SK-N-SH (cell line): ENCODE results near the gene TRPM3. TPM values are rescaled to one million over a fixed set of nuclear protein-coding genes. Genes with fewer than 3 reads are reported as not detected.

ENCODE experiments used
- CTCF ChIA-PET: fragments of 300-600, 350-600 bp; formaldehyde crosslinking; extraction: SDS; loops from one replicate; lab custom pipeline; 2021; lab: Yijun Ruan, JAX
- POLR2A ChIA-PET: fragments of 350-600 bp; sonication (Branson Sonifier 250); formaldehyde crosslinking; extraction: SDS; loops from one replicate; lab custom pipeline; 2020; ENCODE audit warnings: antibody characterized with exemption, inconsistent platforms; lab: Yijun Ruan, JAX
- DNase-seq: peaks from one replicate; pipeline ENCODE4 v3.0.0; 2012
- H2AFZ ChIP-seq: fragments of 200-600 bp; sonication (generic); 2 replicates; pipeline ENCODE4 v1.8.1; 2016; ENCODE audit warnings: antibody characterized with exemption, mild to moderate bottlenecking, low read depth
- H3F3A ChIP-seq: fragments of 200-600 bp; sonication (generic); replicated peaks from 2 replicates; pipeline ENCODE3; 2016; ENCODE audit warnings: antibody characterized with exemption, mild to moderate bottlenecking; ENCODE audit not compliant: insufficient read depth
- H3K27ac ChIP-seq, 2 experiments: fragments of 200-500 bp in 1 of 2; fragments of 200-600 bp in 1 of 2; sonication (Bioruptor generic) in 1 of 2; sonication (generic), shearing (Covaris generic) in 1 of 2; 2 replicates each; pipeline versions ENCODE4 v1.5.1 to v1.6.1; 2014 to 2016; ENCODE audit warnings: low read depth in 2 of 2, inconsistent platforms in 1 of 2, low read length in 1 of 2, mild to moderate bottlenecking in 1 of 2, mixed read lengths in 1 of 2
- H3K27me3 ChIP-seq: fragments of 200-600 bp; sonication (generic), shearing (Covaris generic); 2 replicates; pipeline ENCODE4 v1.6.1; 2016; ENCODE audit warnings: mixed run types; ENCODE audit not compliant: insufficient read depth
- H3K36me3 ChIP-seq, 2 experiments: fragments of 200-500 bp in 1 of 2; fragments of 200-600 bp in 1 of 2; sonication (Bioruptor generic) in 1 of 2; sonication (generic) in 1 of 2; replicated peaks in 1 of 2; 2 replicates each; pipeline versions ENCODE3 to v1.5.1; 2014 to 2016; ENCODE audit warnings: low read length in 1 of 2, mild to moderate bottlenecking in 1 of 2; ENCODE audit not compliant: insufficient read depth in 2 of 2, control insufficient read depth in 1 of 2
- H3K4me1 ChIP-seq, 2 experiments: fragments of 200-500 bp in 1 of 2; fragments of 200-600 bp in 1 of 2; sonication (Bioruptor generic) in 1 of 2; sonication (generic), shearing (Covaris generic) in 1 of 2; 2 replicates each; pipeline versions ENCODE4 v1.5.1 to v1.6.1; 2014 to 2016; ENCODE audit warnings: low read depth in 1 of 2, low read length in 1 of 2, mixed run types in 1 of 2; ENCODE audit not compliant: insufficient read depth in 2 of 2, control insufficient read depth in 1 of 2
- H3K4me2 ChIP-seq: fragments of 200-600 bp; sonication (generic), shearing (Covaris generic); 2 replicates; pipeline ENCODE4 v1.6.1; 2017; ENCODE audit warnings: mixed run types
- H3K4me3 ChIP-seq, 2 experiments: fragments of 200-500 bp in 1 of 2; fragments of 200-600 bp in 1 of 2; sonication (Bioruptor generic) in 1 of 2; sonication (generic), shearing (Covaris generic) in 1 of 2; 2 replicates each; pipeline versions ENCODE4 v1.5.1 to v1.8.1; 2014 to 2016; ENCODE audit warnings: low read depth in 2 of 2, inconsistent platforms in 1 of 2, low read length in 1 of 2, mild to moderate bottlenecking in 1 of 2, mixed read lengths in 1 of 2, moderate library complexity in 1 of 2
- H3K79me2 ChIP-seq: fragments of 200-600 bp; sonication (generic); 2 replicates; pipeline ENCODE4 v1.8.1; 2017; ENCODE audit warnings: mild to moderate bottlenecking; ENCODE audit not compliant: insufficient read depth
- H3K9ac ChIP-seq: fragments of 200-600 bp; sonication (generic); 2 replicates; pipeline ENCODE4 v1.6.1; 2017; ENCODE audit warnings: mixed run types
- H3K9me2 ChIP-seq: fragments of 200-600 bp; sonication (generic); 2 replicates; pipeline ENCODE4 v1.6.1; 2017; ENCODE audit warnings: mixed run types
- H3K9me3 ChIP-seq: fragments of 200-600 bp; sonication (generic); 2 replicates; pipeline ENCODE4 v1.6.1; 2017; ENCODE audit warnings: mixed run types, mild to moderate bottlenecking, moderate library complexity
- H4K20me1 ChIP-seq: fragments of 200-600 bp; sonication (generic); 2 replicates; pipeline ENCODE4 v1.6.1; 2017; ENCODE audit warnings: mild to moderate bottlenecking, mixed run types; ENCODE audit not compliant: insufficient read depth
- CHD2 ChIP-seq: fragments of 150-350 bp; IDR thresholded peaks from 2 replicates; pipeline ENCODE4 v1.6.1; 2018; ENCODE audit warnings: low read length; ENCODE audit not compliant: partially characterized antibody
- FOXM1 ChIP-seq: IDR thresholded peaks from 2 replicates; pipeline ENCODE4 v1.4.0; 2012; ENCODE audit warnings: low read depth, mild to moderate bottlenecking
- IRF3 ChIP-seq: fragments of 150-350 bp; IDR thresholded peaks from 2 replicates; pipeline ENCODE4 v1.6.1; 2016; ENCODE audit warnings: mild to moderate bottlenecking, low read depth, low read length
- JUND ChIP-seq: IDR thresholded peaks from 2 replicates; pipeline ENCODE4 v1.4.0; 2012
- MAX ChIP-seq: IDR thresholded peaks from 2 replicates; pipeline ENCODE4 v1.4.0; 2012; ENCODE audit warnings: low read depth
- MEF2A ChIP-seq: IDR thresholded peaks from 2 replicates; pipeline ENCODE4 v1.4.0; 2012; ENCODE audit warnings: low read depth, borderline replicate concordance
- NRF1 ChIP-seq: IDR thresholded peaks from 2 replicates; pipeline ENCODE4 v1.6.1; 2012; ENCODE audit warnings: low read depth, mild to moderate bottlenecking, low read length
- PBX3 ChIP-seq: IDR thresholded peaks from 2 replicates; pipeline ENCODE4; 2012
- POLR2AphosphoS5 ChIP-seq: IDR thresholded peaks from 2 replicates; pipeline ENCODE4 v1.6.1; 2012; ENCODE audit warnings: low read depth, low read length
- RXRA ChIP-seq: IDR thresholded peaks from 2 replicates; pipeline ENCODE4 v1.4.0; 2012; ENCODE audit warnings: low read depth, mild to moderate bottlenecking, borderline replicate concordance
- SMC3 ChIP-seq: IDR thresholded peaks from 2 replicates; pipeline ENCODE4 v1.6.1; 2012; ENCODE audit warnings: low read depth, low read length, improper control_type of control experiment
- TCF12 ChIP-seq: IDR thresholded peaks from 2 replicates; pipeline ENCODE4 v1.4.0; 2012
- TEAD4 ChIP-seq: IDR thresholded peaks from 2 replicates; pipeline ENCODE4 v1.4.0; 2012; ENCODE audit warnings: mild to moderate bottlenecking, borderline replicate concordance; ENCODE audit not compliant: insufficient read depth
- WGBS: methylation state at CpG from one replicate; pipeline ENCODE4 v1.1.6; 2017; ENCODE audit warnings: low lambda C conversion rate; 5-methylcytosine and 5-hydroxymethylcytosine counted together
- polyA plus RNA-seq, 3 experiments: library from polyadenylated mRNA; depleted of rRNA; stranded (reverse); fragments of >200 nt; gene quantifications; 2 replicates each; pipeline ENCODE4 v1.2.3, GENCODE V29; 2012

The TRPM3 gene
- polyA plus RNA-seq, 1 of the 3 experiments (the other 2 are of a cell fraction) = not detected

DNA sequence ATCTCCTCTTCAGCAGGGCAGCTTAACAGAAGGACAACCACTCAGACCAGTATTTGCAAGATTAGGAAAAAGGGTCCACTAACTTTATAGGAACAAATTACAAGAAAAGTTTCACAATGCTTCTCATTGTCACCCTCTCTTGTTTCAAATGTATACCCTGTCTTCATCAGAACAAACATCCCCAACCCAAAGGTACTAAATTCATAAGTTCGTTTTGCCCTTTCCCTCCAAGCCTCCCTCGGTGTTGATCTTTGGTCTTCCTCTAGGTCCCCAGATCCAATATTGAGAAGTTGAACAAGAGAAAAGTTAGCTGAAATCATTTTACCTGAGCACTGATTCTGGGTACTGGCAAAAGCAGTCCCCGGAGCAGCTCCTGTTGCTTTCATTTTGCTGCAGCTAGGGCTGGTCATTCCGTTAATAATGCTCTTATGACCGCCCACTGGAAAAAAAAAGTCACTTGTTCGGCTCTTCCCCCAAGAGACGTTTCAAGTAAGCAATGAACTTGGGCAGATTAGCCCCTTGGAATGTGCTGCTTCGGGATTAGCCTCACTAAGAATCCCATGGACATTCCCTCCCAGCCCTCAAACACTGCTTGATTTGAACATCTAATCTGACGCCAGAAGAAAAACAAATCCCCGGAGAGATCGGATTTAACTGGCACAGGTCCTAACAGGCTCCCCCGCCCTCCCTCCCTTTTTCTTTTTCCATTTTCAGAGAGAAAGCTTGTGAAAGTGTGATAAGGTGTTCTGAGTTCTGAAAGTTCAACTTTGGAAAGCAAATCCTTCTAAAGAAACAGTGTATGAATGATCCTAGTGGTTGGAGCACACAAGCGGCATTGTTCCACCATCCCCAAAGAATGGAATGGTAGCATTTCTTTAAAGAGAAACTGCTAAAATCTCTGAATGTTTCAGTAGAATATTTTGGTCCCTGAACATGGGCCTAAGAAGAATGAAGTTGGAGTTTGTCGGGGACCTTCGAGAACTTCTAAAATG, 252.5 kb downstream of the TRPM3 start (continued):
- no peak for TF ChIP-seq IRF3

- Histone ChIP-seq H2AFZ (no peak overlapping the region), H3K27ac (no peak overlapping the region), H3K4me1 (no peaks in the 10 kb centered on the region), H3K9me2 (0 out of 2 replicates have a peak, but pooled peaks cover 4% of the 10 kb centered on the region), H3K27me3 (peaks cover 48% of the 10 kb centered on the region)
- POLR2A ChIA-PET = no interaction called here
- no peak for DNase-seq
- no peak for TF ChIP-seq MEF2A
- no peak for TF ChIP-seq PBX3
- no peak for TF ChIP-seq POLR2AphosphoS5
- TF ChIP-seq MAX = no peak
- no peak for TF ChIP-seq FOXM1
- no peak for TF ChIP-seq SMC3
- TF ChIP-seq NRF1 = no peak
- TF ChIP-seq CHD2 = no peak
- no peak for TF ChIP-seq RXRA
- TF ChIP-seq, all 33 proteins: peak for 0
- Histone ChIP-seq H3K36me3 (no peaks in the 10 kb centered on the region), H3K4me3 (no peak overlapping the region), H3K9me3 (no peaks in the 10 kb centered on the region), H3K79me2 (no peaks in the 10 kb centered on the region), H3F3A (no peaks in the 10 kb centered on the region), H4K20me1 (no peaks in the 10 kb centered on the region), H3K4me2 (no peak overlapping the region), H3K9ac (no peak overlapping the region)
- 0% methylated on average over 1 of the region's 1 CpG for WGBS
- CTCF ChIA-PET = no interaction called here
Measured at GRCh38 chr9:70868041-70868440, 253.4 kb downstream of the TRPM3 start.

DNA sequence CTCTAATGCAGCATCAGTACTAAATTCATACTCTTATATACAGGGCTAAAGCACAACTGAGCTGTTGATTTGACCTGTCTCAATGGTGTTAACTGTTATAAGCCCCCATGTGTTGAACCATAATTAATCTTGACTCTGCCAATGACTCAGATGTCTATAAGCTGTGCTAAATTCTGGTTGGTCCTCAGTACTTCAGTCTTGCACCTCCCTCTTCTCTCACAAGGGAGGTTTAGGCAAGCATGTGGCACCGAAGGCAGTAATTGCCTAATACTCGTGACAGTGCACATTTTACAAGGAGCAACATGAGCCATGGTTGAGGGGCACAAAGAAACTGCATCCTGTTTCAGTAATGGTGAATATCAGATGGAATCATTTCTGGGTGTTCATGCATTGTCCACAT, 255.9 kb downstream of the TRPM3 start:
- Histone ChIP-seq H3K79me2 (no peaks in the 10 kb centered on the region), H4K20me1 (no peaks in the 10 kb centered on the region), H3K4me3 (no peak overlapping the region), H2AFZ (no peak overlapping the region), H3K9ac (no peak overlapping the region), H3K36me3 (no peaks in the 10 kb centered on the region), H3K4me1 (no peaks in the 10 kb centered on the region), H3K4me2 (no peak overlapping the region), H3K27me3 (peaks cover 66% of the 10 kb centered on the region), H3K9me3 (no peaks in the 10 kb centered on the region), H3F3A (no peaks in the 10 kb centered on the region), H3K9me2 (0 out of 2 replicates have a peak, but pooled peaks cover 4% of the 10 kb centered on the region), H3K27ac (no peak overlapping the region)
- DNase-seq = no peak
- TF ChIP-seq IRF3 = no peak
- TF ChIP-seq TCF12 = no peak
- no peak for TF ChIP-seq TEAD4
- no peak for TF ChIP-seq JUND
- POLR2A ChIA-PET = no interaction called here
- CTCF ChIA-PET = interaction anchor here (0.5 kb wide), 1 partner anchor 165 kb away, joined by 3 read pairs; no protein-coding TSS in a partner anchor
- WGBS = 0% methylated on average over 2 of the region's 2 CpGs
